Measurements from ENCODE around the gene LRRN2.

Gene LRRN2

DNA sequence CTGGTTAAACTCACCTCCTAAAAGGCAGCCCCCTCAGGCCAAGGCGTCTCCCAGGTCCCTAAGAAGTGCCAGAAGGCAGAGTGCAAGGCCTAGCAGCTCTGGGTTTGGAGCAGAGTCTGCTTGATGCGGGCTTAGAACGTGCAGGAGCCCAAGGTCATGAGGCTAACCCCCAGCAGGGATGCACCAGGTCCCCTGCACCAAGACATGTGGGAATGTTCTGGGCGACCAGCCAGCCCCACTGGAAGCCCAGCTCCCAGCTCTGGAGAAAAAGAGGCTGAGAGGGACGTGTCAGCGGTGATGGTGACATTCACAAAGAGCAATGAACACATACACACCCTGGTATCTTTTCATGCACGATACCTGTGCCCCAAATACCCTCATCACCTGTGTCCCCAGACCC is 5.1 kb downstream of the LRRN2 start:
- H3F3A ChIP-seq (ENCODE audit: insufficient read depth, low read length): no peaks in the 10 kb centered on the region
- no peak overlapping the region for H3K4me2 ChIP-seq (ENCODE audit: low read length)
- no peak for TF ChIP-seq EZH2 (IDR thresholded peaks at IDR 0.05; ENCODE audit: borderline replicate concordance, low read length)
- H3K9ac ChIP-seq (ENCODE audit: low read length): no peak overlapping the region
- H3K79me2 ChIP-seq (ENCODE audit: insufficient read depth, low read length): no peaks in the 10 kb centered on the region
- H3K4me1 ChIP-seq (ENCODE audit: insufficient read depth, low read length, severe bottlenecking): no peaks in the 10 kb centered on the region
- no peak overlapping the region for H3K27ac ChIP-seq (ENCODE audit: low read depth, low read length, poor library complexity, severe bottlenecking)
- H4K20me1 ChIP-seq (ENCODE audit: insufficient read depth, low read length): no peaks in the 10 kb centered on the region
- no peak overlapping the region for H2AFZ ChIP-seq (ENCODE audit: low read length)
- no peaks in the 10 kb centered on the region for H3K9me3 ChIP-seq (ENCODE audit: low read length)
- H3K36me3 ChIP-seq (ENCODE audit: insufficient read depth, low read length): no peaks in the 10 kb centered on the region
- H3K9me2 ChIP-seq (ENCODE audit: low read depth, low read length): no peaks in the 10 kb centered on the region
- no peaks in the 10 kb centered on the region; the same call in 1 of the 2 replicates for H3K27me3 ChIP-seq (ENCODE audit: insufficient read depth, low read length)
- H3K4me3 ChIP-seq (ENCODE audit: low read depth, low read length, poor library complexity, severe bottlenecking): no peak overlapping the region

- H3K4me1 ChIP-seq (ENCODE audit: insufficient read depth, low read length, severe bottlenecking): no peaks in the 10 kb centered on the region
- H3F3A ChIP-seq (ENCODE audit: insufficient read depth, low read length): no peaks in the 10 kb centered on the region
- no peaks in the 10 kb centered on the region; the same call in 1 of the 2 replicates for H3K27me3 ChIP-seq (ENCODE audit: insufficient read depth, low read length)
- H3K4me2 ChIP-seq (ENCODE audit: low read length): no peak overlapping the region
- H3K79me2 ChIP-seq (ENCODE audit: insufficient read depth, low read length): no peaks in the 10 kb centered on the region
- H3K4me3 ChIP-seq (ENCODE audit: low read depth, low read length, poor library complexity, severe bottlenecking): no peak overlapping the region
- no peaks in the 10 kb centered on the region for H3K36me3 ChIP-seq (ENCODE audit: insufficient read depth, low read length)
- H4K20me1 ChIP-seq (ENCODE audit: insufficient read depth, low read length): no peaks in the 10 kb centered on the region
- no peaks in the 10 kb centered on the region for H3K9me2 ChIP-seq (ENCODE audit: low read depth, low read length)
- H3K27ac ChIP-seq (ENCODE audit: low read depth, low read length, poor library complexity, severe bottlenecking): no peak overlapping the region
- no peaks in the 10 kb centered on the region for H3K9me3 ChIP-seq (ENCODE audit: low read length)
- H3K9ac ChIP-seq (ENCODE audit: low read length): no peak overlapping the region
- no peak for TF ChIP-seq EZH2 (IDR thresholded peaks at IDR 0.05; ENCODE audit: borderline replicate concordance, low read length)
- TF ChIP-seq CTCF (IDR thresholded peaks at IDR 0.05; ENCODE audit: low read length): no peak
- no peak overlapping the region for H2AFZ ChIP-seq (ENCODE audit: low read length)
These were observed 5.5 kb downstream of the LRRN2 start for GRCh38 chr1:204680051-204680450.

GRCh38 chr1:204678721-204679475 is 6.6 kb downstream of the LRRN2 start:
- Histone ChIP-seq H4K20me1 (ENCODE audit: insufficient read depth, low read length) (no peaks in the 10 kb centered on the region), H3F3A (ENCODE audit: insufficient read depth, low read length) (no peaks in the 10 kb centered on the region), H3K4me3 (ENCODE audit: low read depth, low read length, poor library complexity, severe bottlenecking) (no peak overlapping the region), H3K9ac (ENCODE audit: low read length) (no peak overlapping the region), H3K4me1 (ENCODE audit: insufficient read depth, low read length, severe bottlenecking) (no peaks in the 10 kb centered on the region), H3K36me3 (ENCODE audit: insufficient read depth, low read length) (no peaks in the 10 kb centered on the region), H3K27ac (ENCODE audit: low read depth, low read length, poor library complexity, severe bottlenecking) (no peak overlapping the region), H2AFZ (ENCODE audit: low read length) (no peak overlapping the region), H3K4me2 (ENCODE audit: low read length) (no peak overlapping the region), H3K79me2 (ENCODE audit: insufficient read depth, low read length) (no peaks in the 10 kb centered on the region), H3K27me3 (ENCODE audit: insufficient read depth, low read length) (no peaks in the 10 kb centered on the region; the same call in 1 of the 2 replicates), H3K9me3 (ENCODE audit: low read length) (no peaks in the 10 kb centered on the region), H3K9me2 (ENCODE audit: low read depth, low read length) (no peaks in the 10 kb centered on the region)
- no peak for TF ChIP-seq CTCF (IDR thresholded peaks at IDR 0.05; ENCODE audit: low read length)
- no peak for TF ChIP-seq EZH2 (IDR thresholded peaks at IDR 0.05; ENCODE audit: borderline replicate concordance, low read length)

GRCh38 chr1:204677864-204678263 is 7.7 kb downstream of the LRRN2 start:
- H3K9me2 ChIP-seq (ENCODE audit: low read depth, low read length): no peaks in the 10 kb centered on the region
- H3F3A ChIP-seq (ENCODE audit: insufficient read depth, low read length): no peaks in the 10 kb centered on the region
- H4K20me1 ChIP-seq (ENCODE audit: insufficient read depth, low read length): no peaks in the 10 kb centered on the region
- no peak overlapping the region for H3K9ac ChIP-seq (ENCODE audit: low read length)
- no peak for TF ChIP-seq CTCF (IDR thresholded peaks at IDR 0.05; ENCODE audit: low read length)
- no peak for TF ChIP-seq EZH2 (IDR thresholded peaks at IDR 0.05; ENCODE audit: borderline replicate concordance, low read length)
- no peak overlapping the region for H3K27ac ChIP-seq (ENCODE audit: low read depth, low read length, poor library complexity, severe bottlenecking)
- H3K9me3 ChIP-seq (ENCODE audit: low read length): no peaks in the 10 kb centered on the region
- no peaks in the 10 kb centered on the region for H3K79me2 ChIP-seq (ENCODE audit: insufficient read depth, low read length)
- no peaks in the 10 kb centered on the region for H3K4me1 ChIP-seq (ENCODE audit: insufficient read depth, low read length, severe bottlenecking)
- no peak overlapping the region for H3K4me3 ChIP-seq (ENCODE audit: low read depth, low read length, poor library complexity, severe bottlenecking)
- H3K36me3 ChIP-seq (ENCODE audit: insufficient read depth, low read length): no peaks in the 10 kb centered on the region
- H2AFZ ChIP-seq (ENCODE audit: low read length): no peak overlapping the region
- peaks cover 4% of the 10 kb centered on the region for H3K27me3 ChIP-seq (ENCODE audit: insufficient read depth, low read length)
- H3K4me2 ChIP-seq (ENCODE audit: low read length): no peak overlapping the region
